Measurements from ENCODE around the gene DCLK1.
"Not testable (repeated sequence)": the region's sequence is repeated elsewhere in the genome, so short reads cannot be mapped to it uniquely, and the experiment has no call there.

Gene DCLK1

GRCh38 chr13:35979361-35979951, 151.7 kb downstream of the DCLK1 start:
- DNase-seq = peak; percentile 89

- peak; percentile 40 for DNase-seq
These were observed 152.4 kb downstream of the DCLK1 start for GRCh38 chr13:35978607-35979316.

DNA sequence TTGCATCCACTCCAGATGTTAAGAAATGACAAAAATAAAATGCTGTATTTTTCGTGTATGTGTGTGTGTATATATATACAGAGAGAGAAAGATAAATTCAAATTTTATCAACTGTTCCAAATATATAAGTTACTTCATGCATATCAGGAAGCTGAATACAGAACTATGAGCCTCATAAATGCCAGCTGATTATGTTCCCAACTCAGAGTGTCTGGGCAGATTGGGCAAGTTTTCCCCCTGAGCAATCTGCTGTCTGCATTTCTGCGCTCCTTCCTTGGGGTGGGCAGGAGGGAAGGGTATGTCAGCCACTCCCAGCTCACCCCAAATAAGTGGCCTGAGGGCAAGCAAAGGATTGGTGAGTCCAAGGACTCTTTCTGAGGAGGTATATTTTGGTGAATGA, 154.1 kb downstream of the DCLK1 start:
- no peak for DNase-seq

DNA sequence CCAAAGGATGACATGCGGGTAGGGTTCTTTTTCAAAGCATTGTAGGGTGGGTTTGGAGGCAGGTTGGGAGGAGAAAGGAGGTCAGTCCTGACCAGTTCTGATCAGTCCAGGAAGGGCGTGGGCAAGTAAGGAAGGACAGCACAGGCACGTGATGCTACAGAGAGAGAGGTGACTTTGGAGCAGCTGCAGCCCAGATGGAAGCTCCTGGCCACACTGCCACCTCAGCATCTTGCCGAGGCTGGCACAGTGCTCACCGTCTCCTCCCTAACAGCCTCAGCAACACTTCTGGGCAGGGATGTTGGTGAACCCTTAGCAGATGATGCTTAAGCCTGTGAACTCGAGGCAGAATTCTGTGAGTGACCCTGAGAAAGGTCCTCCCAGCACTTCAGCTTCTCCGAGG, 155.1 kb downstream of the DCLK1 start:
- no peak for DNase-seq

- not testable (repeated sequence) for DNase-seq
These were observed 164.2 kb downstream of the DCLK1 start for GRCh38 chr13:35966951-35967350.

- no peak for DNase-seq
These were observed 165.2 kb downstream of the DCLK1 start for GRCh38 chr13:35966024-35966423.

DNA sequence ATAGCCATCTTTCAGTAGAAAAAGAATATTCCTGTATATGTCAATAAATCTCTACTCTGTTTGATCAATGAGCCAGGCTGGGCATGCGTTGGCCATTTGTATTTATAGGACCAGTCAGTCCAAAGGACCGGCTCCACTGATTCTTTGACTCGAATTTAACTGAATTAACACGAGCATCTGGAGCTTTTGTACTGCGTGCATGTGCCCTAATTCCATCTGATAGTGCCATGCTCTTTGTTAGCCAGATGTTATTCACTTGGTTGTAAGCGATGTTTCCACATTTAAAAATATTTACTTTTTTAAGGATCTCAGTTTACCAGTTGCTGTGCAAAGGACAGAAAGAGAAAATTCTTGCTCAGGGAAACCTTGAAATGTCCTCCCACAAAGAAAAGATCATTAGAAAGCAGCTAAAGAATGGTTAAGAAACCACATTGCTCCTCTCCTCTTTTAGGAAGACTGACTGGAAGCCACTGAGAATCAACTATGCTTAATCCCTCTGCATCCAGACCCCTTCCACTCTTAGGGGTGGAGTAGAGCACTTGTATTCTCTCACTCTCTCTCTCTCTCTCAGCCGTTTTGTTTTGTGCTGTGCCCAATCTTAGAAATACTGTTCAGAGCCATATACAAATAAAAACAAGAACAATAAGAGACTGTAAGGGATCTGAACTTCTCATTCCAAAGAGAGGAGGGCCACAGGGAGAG, 165.8 kb downstream of the DCLK1 start:
- DNase-seq = no peak

DNA sequence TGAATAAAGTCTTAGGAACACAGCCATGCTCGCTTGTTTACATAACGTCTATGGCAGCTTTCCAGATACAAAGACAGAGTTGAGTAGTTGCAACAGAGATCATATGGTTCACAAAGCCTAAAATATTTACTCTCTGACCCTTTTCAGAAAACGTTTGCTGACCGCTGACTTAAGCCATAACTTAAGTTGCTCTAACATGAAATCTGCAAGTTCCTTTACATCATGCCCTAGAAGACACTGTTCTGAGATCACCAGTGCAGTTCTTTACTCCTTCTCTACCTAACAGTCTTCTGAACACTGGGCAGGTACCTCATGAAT, 166.4 kb downstream of the DCLK1 start:
- DNase-seq = no peak

- DNase-seq = no peak
These were observed 166.9 kb downstream of the DCLK1 start for GRCh38 chr13:35964011-35964862.

DNA sequence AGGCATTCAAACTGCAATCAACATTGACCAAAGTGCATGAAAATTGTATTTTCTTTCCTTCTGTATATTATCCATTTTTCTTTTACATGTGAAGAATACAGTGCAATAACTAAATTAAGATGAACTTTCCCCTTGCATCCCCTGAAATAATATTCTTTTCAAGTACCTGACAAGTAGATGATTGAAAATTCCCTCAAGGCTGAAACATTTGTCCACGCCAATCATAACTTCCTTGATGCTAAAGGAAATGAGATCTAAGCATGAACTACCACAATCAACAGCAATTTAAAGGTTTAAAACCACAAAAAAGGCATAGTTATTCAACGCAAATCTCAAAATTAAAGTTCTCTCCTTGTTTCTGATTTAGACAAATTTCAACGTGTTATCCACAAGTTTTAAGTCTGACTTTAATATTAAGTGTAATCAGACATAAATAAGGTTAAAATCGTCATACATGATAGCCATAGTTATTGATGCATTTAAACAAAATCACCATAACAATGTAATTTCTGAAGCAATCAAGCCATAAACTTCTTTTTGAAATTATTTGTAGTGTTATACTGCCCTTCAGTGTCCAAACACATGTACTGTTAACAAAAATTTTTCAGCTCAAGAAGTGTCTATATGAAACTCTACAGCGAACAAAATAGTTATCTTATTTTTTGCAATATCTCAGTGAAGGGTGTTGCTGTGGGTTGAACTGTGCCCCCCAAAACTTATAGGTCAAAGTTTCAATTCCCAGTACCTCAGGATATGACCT, 169.5 kb downstream of the DCLK1 start:
- DNase-seq = no peak

- DNase-seq = no peak
These were observed 170.2 kb downstream of the DCLK1 start for GRCh38 chr13:35961002-35961401.

DNA sequence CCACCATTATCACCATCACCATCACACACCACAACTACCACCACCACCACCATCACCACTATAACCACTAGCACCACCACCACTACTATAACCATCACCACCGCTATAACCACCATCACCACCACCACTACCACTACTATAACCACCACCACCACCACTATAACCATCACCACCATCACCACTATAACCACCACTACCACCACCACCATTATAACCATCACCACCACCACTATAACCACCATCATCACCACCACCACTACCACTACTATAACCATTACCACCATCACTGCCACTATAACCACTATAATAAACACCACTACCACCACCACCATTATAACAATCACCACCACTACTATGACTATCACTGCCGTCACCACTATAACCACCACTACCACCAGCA, 173.2 kb downstream of the DCLK1 start:
- DNase-seq = no peak

- no peak for DNase-seq
These were observed 173.9 kb downstream of the DCLK1 start for GRCh38 chr13:35957241-35957731.

DNA sequence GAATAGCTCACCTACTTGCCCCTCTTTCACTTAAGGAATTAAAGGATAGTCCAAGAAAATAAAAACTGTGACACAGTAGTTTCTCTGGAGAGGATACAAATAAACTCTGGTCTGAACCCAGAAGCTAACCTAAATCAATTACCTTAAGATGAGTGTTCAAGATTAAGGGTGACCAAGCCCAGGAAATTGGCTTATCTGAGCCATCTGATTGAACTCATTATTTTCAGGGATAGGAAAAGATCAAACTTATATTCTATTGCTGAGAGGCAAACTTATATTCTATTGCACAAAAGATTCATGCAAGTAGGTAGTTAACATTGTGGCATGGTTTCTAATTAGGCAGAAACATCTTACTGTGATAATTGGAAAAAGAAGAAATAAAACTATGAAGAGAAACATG, 175.1 kb downstream of the DCLK1 start:
- no peak for DNase-seq

DNA sequence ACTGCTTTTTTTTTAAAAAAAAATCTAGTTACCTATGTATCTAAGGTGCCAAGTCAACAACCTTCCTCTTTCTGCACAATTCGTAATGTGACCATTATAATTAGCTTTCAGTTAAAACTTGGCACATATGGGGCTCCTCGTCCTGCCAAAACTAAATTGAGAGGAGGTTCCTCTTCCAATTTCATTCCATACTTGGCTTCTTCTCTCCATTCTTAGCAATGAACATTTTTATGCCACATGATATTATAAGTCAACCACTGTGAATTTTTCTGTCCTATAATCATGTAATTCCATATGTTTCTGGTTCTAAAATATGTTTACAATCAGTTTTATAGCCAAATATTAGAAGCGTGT, 177.0 kb downstream of the DCLK1 start:
- DNase-seq = peak; percentile 96

DNA sequence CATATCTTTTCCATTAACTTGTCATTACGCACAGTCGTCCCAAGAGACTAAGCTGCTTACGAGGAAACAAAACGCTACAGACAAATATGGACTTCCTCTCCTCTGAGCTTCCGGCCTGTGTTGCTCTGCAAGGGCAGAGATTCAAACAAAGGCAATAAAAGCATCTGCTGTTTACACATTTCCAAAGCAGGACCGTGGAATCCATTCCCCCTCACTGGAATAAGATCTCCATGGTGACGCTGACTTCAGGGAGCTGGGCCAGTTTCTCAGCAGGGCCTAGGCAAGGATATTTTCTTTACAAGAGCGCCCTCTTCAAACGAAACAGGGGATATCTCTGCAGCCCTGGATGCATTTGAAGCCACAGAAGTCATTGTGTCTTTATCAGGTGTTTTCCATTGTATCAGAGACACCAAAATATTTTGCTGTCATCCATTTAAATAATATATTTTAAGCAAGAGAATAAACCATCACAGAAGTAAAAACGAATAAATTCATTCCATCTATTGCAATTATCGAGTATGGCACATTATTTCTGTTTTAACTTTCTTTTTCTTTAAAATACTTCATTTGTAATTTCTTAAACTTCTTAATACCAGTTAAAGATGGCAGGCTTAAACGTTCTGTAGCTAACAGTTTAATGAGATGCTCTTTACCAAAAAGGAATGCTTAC, 177.5 kb downstream of the DCLK1 start:
- peak; percentile 99 for DNase-seq

GRCh38 chr13:35947315-35947714, 183.9 kb downstream of the DCLK1 start:
- DNase-seq = no peak

DNA sequence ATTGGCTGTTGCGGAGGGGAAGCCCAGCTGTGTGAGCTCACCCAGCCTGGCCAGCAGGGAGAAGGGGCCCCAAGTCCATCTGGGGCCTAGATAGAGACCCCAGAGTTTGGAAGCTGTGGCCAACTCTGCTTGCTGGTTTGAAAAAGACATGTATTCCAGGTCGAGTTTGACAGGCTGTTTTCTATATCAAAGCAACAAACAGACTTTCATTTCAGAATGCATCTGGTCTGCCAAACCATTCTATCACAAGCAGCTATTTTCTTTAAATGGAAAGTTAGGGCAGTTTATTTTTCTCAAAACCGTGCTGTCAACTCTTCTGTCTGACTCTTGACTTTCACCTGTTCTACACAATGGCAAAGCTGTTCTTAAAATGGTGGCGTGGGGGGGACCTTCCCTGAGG, 185.8 kb downstream of the DCLK1 start:
- no peak for DNase-seq

DNA sequence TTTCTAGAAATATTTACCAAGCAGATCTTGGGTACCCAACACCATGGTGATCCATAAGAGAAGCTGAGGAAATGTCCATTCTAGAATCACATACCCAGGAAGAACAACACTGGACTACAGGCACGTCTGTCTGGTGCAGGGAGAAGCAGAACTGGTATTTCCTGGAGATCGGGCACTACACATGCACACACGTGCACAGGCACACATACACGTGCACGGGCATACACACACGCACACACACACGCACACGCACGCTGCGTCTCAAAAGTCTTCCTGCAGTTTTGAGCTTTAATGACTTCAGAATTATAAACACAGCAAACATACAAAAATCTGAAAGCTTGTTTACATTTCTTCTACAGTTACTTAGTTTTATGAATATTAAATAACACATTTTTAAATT, 189.8 kb downstream of the DCLK1 start:
- DNase-seq = no peak

DNA sequence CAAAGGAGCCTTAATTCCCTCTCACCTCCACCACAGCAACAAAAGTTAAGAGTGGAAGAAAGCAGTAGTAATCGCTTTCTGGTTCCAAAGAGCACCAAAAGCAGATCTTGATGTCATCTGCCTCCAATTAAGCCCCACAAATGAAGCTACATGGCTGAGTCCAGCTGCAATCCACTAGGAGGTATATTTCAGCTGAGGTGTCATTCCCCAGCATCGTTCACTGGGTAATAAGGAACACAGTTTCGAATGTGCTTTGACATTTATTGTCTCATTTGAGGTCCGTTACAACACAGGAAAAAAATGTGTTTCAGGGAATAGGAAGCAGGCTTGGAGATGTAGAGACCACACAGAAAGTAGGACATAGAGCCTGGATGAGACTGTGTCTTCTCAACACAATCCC, 190.4 kb downstream of the DCLK1 start:
- DNase-seq = no peak

DNA sequence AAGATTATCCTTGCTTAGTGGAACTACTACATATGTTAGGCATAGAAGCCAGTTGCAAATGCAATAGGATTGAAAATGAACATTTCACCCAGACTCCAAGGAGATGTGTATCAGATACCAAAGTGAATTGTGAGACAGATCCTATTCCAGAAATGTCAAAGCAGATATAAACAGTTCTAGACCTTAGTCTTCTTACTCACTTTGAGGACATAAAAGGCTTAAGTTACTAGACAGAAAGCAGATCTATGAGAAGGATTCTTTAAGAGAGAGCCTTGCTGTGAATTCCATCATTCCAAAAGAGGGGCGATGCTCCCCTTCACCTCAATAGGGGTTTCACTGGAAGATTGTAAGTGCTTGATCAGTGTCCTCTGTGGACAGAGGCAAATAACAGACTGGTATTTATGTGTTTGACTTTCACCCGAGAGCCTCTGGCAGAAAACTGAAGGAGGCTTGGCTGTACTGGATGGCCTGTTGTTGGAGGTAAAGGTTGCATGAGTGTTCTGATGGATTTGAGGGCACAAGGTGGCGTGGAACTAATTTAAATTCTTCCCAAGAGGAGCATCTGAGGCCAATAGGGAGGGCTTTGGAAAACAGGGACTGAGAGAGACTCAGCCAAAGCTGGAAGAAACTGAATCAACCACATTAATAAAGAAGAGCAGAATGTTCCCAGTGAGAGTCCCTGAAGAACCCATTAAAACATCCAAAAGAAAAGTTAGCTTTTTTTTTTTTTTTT, 194.8 kb downstream of the DCLK1 start:
- no peak for DNase-seq

Data from NCI-H446 treated with DMSO at 0.1 percent for 48 hours (cell line).